Naive B cell (primary cell): ENCODE data around the gene HOMER2. TPM values are rescaled to one million over a fixed set of nuclear protein-coding genes. Genes with fewer than 3 reads are reported as not detected.
"Not testable (repeated sequence)": the region's sequence is repeated elsewhere in the genome, so short reads cannot be mapped to it uniquely, and the experiment has no call there.

ENCODE experiments used
- ATAC-seq, 2 donors: fragments of 150-1000 bp; cut with Tn5 transposase; 2 replicates each; pipeline ENCODE4 v1.10.0; 2021; ENCODE audit warnings: low read depth in 2 of 2, mild to moderate bottlenecking in 2 of 2, moderate library complexity in 2 of 2
- DNase-seq: peaks from one replicate; pipeline ENCODE4 v3.0.0; 2022
- H3K27ac Mint-ChIP-seq, 6 donors: one replicate each; pipeline ENCODE4 v1.8.0; 2020 to 2022; ENCODE audit warnings: mild to moderate bottlenecking in 6 of 6, mixed read lengths in 6 of 6, moderate library complexity in 5 of 6, inconsistent platforms in 2 of 6
- H3K27me3 Mint-ChIP-seq, 3 donors: one replicate each; pipeline ENCODE4 v1.8.0; 2021 to 2022; ENCODE audit warnings: mixed read lengths in 3 of 3, mild to moderate bottlenecking in 1 of 3
- H3K36me3 Mint-ChIP-seq, 2 donors: one replicate each; pipeline ENCODE4 v1.8.0; 2020 to 2022; ENCODE audit warnings: mixed read lengths in 2 of 2, inconsistent platforms in 1 of 2, mild to moderate bottlenecking in 1 of 2
- H3K4me1 Mint-ChIP-seq, 3 donors: one replicate each; pipeline ENCODE4 v1.8.0; 2020 to 2022; ENCODE audit warnings: mixed read lengths in 3 of 3, inconsistent platforms in 1 of 3, mild to moderate bottlenecking in 1 of 3, moderate library complexity in 1 of 3
- H3K4me3 Mint-ChIP-seq, 8 donors: one replicate each; pipeline ENCODE4 v1.8.0; 2020 to 2022; ENCODE audit warnings: mild to moderate bottlenecking in 8 of 8, mixed read lengths in 8 of 8, moderate library complexity in 8 of 8, inconsistent platforms in 2 of 8
- H3K9me3 Mint-ChIP-seq, 7 donors: one replicate each; pipeline ENCODE4 v1.8.0; 2020 to 2022; ENCODE audit warnings: mixed read lengths in 7 of 7, mild to moderate bottlenecking in 5 of 7, inconsistent platforms in 2 of 7, moderate library complexity in 1 of 7
- polyA plus RNA-seq, 6 donors: library from polyadenylated mRNA; unstranded; fragments of 300-500 nt; fragmentation: Illumina TruSeq; gene quantifications; one replicate each; pipeline ENCODE4 v1.2.3, GENCODE V29; 2021; ENCODE audit warnings: low read depth in 6 of 6

HOMER2 gene
- 10 to 100 TPM in 1 of 6 donors, 1 to 10 TPM in 5; 3.0 to 11.6 (median 6.2) TPM for polyA plus RNA-seq

DNA sequence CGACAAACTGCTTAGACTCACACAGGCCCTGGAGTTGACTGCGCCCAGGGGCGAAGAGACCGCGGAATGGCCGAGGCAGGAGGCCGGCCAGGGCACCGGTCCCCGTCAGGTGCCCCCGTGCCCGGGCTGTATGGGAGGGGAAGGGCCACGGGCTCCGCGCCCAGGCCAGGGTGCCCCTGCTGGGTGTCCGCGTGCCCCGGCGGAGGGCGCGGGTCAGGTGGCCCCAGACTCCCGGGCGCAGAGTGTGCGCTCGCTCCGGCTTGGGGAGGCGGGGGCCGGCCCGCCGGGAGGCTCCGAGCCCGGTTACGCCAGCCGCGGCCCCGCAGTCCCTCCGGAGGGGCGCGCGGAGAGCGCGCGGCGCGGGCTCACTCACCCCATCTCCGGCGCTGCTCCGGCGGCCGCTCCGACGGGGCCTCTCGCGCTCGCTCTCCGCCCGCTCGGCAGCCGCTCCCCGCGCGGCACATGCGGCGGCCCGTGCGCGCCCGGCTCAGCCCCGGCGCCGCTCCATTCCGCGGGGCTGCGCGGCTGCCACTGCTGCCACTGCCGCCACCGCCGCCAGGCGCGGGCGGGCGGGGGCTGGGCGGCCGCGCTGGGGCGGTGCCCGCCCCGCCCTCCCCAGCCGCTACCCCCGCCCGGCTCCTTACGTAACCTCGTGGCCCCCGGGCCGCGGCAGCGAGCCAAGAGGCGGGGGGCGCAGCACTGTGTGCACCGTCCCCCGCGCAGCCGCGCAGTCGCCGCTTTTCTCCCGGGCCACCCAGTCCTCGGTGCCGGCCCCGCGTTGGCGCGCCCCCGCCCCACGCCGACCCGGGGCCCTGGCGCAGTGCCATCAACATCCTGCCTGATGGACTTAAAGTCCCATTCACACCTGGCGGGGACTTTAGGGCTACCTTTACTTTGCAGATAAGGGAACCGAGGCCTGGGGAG, at the start of gene HOMER2:
Gene HOMER2 (minus strand): TSS at position 563 of the 924 bp plus-strand sequence. CDS start 185 bp downstream, at position 378.
- Mint-ChIP-seq H3K4me1 (peaks cover 0 to 9% (median 0%) of the 10 kb centered on the region in 3 donors), H3K36me3 (no peaks in the 10 kb centered on the region), H3K27me3 (peaks cover 3 to 8% (median 4%) of the 10 kb centered on the region in 3 donors), H3K27ac (peak within 1 kb of the TSS in 2 of 6 donors; percentile 27 to 49), H3K4me3 (peak within 1 kb of the TSS; percentile 65 to 91 (median 80)), H3K9me3 (peaks cover 0 to 1% (median 0%) of the 10 kb centered on the region in 7 donors)
- ATAC-seq: peak; percentile 70 to 74
- DNase-seq: peak; percentile 12

DNA sequence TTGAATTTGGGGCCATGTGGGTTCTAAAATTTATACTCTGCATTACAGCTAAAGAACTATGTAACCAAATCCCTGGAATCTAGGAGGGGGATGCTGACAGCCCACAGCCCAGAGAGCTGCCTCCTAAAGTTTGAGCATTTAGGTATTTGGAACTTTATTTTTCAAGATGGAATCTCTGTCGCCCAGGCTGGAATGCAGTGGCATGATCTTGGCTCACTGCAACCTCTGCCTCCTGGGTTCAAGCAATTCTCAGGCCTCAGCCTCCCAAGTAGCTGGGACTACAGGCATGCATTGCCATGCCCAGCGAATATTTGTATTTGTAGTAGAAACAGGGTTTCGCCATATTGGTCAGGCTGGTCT, 48.1 kb upstream of the HOMER2 start:
- DNase-seq, H3K36me3 Mint-ChIP-seq, ATAC-seq, H3K9me3 Mint-ChIP-seq, H3K27me3 Mint-ChIP-seq: not testable (repeated sequence)
- H3K4me3 Mint-ChIP-seq: peak overlapping the region in 3 of 8 donors; percentile 54 to 70 (median 63)
- H3K4me1 Mint-ChIP-seq: peaks cover 6 to 13% (median 7%) of the 10 kb centered on the region in 3 donors
- H3K27ac Mint-ChIP-seq: peak overlapping the region in 1 of 6 donors; percentile 60

DNA sequence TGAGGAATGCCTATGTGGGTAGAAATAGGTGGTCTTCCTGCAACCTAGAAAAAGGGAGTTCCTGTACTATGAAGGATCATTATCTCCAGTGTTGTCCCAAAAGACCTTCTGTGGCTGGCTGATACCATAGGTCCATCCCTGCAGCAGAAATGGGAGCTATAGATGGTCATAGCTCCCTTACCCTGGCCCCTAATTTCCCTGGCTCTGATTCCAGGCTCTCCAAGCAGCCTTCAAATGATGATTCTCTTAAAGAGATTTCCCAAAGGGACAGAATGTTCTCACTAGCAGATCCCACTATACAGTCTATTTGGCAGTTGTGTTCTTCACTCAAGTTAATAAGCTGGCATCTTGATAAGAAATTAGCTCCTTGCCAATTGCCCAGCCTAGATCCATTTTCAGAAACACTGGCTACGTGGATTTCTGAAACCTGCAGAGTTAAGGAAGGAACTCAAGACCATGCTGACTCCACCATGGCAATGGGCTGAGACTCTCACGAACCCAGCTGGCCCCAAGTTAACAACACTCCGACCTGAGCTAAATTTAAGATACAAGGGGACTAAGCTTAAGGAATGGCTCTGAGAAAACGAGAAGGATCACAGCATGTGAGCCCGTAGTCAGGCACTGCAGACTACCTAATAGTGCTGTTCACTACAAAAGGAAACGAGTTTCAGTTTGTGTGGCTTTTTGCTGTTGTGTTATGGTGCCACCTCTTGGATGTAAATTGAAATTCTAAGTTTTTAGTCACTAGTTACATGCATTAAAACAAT, 47.6 kb upstream of the HOMER2 start:
- Mint-ChIP-seq H3K4me3 (peak overlapping the region; percentile 51 to 86 (median 67)), H3K36me3 (no peaks in the 10 kb centered on the region), H3K9me3 (no peaks in the 10 kb centered on the region), H3K27me3 (no peaks in the 10 kb centered on the region), H3K4me1 (peaks cover 6 to 13% (median 7%) of the 10 kb centered on the region in 3 donors), H3K27ac (peak overlapping the region; percentile 12 to 87 (median 58))
- DNase-seq (peak; percentile 46), ATAC-seq (peak; percentile 79 to 83)

DNA sequence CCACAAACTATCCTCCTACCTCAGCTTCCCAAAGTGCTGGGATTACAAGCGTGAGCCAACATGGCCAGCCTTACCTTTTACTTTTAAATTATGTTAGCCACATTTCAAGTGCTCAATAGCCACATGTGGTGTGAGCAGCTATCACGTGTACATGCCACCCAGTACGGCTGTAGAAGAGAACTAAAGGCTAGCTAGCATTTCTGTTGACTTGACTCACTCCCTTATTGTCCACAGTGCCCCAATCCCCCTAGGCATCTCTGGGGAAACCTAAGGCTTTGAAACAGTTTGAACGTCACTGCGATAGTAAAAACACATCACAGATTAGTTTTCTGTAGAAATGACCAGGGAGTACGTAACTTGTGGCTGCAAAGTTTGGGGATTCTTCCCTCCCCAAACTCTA, 46.9 kb upstream of the HOMER2 start:
- ATAC-seq (no peak), DNase-seq (no peak)
- Mint-ChIP-seq H3K36me3 (no peaks in the 10 kb centered on the region), H3K4me3 (no peak overlapping the region), H3K27ac (peak overlapping the region in 2 of 6 donors; percentile 60 to 88), H3K4me1 (peaks cover 6 to 13% (median 7%) of the 10 kb centered on the region in 3 donors), H3K9me3 (no peaks in the 10 kb centered on the region), H3K27me3 (no peaks in the 10 kb centered on the region)

DNA sequence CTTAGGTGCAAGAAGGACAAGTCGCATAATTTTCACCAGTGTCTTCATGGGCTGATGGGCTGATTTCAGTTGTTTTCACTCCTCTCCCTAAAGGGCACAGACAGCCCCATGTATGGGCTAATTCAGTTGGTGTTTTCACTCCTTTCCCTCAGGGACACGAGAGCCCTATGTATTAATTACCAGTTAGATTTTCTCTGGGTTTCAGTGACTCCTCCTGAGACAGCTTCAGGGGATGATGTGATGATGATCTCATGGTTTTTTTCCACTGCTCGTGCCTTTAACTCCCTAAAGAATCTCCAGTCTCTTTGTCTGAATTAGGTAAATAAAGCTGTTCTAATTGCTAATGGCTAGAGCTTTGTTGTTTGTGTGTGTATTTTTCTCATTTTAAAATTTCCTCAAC, 43.4 kb upstream of the HOMER2 start:
- H3K4me3 Mint-ChIP-seq: no peak overlapping the region
- H3K4me1 Mint-ChIP-seq: peaks cover 7 to 13% (median 10%) of the 10 kb centered on the region in 3 donors
- H3K9me3 Mint-ChIP-seq: no peaks in the 10 kb centered on the region
- H3K36me3 Mint-ChIP-seq: peaks cover 4 to 8% of the 10 kb centered on the region in 2 donors
- no peak for DNase-seq
- H3K27ac Mint-ChIP-seq: peak overlapping the region in 1 of 6 donors; percentile 10
- no peak for ATAC-seq
- no peaks in the 10 kb centered on the region for H3K27me3 Mint-ChIP-seq

DNA sequence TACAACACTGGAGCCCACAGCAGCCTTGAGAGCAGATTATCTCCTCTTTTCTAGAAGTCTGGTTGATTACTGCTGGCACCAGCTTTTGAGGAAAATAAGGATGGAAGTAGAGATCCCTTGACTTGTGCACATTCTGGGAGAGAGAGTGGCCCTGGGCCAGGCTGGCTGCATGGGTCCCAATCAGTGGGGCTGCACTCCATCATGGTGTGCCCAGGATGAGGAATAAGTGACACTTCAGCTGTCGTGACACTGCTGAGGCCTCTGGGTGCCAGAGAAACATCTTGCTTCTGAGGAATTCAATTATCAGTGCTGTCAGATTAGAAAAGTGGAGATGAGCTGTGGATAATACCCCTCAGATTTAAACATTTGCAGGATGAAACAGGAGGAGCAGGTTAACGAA, 42.6 kb upstream of the HOMER2 start:
- peak overlapping the region in 1 of 6 donors; percentile 57 for H3K27ac Mint-ChIP-seq
- no peak for DNase-seq
- no peaks in the 10 kb centered on the region for H3K9me3 Mint-ChIP-seq
- peaks cover 3 to 7% (median 7%) of the 10 kb centered on the region in 3 donors for H3K4me1 Mint-ChIP-seq
- H3K4me3 Mint-ChIP-seq: no peak overlapping the region
- H3K36me3 Mint-ChIP-seq: peaks cover 8% of the 10 kb centered on the region in 2 donors
- no peaks in the 10 kb centered on the region for H3K27me3 Mint-ChIP-seq
- no peak for ATAC-seq

DNA sequence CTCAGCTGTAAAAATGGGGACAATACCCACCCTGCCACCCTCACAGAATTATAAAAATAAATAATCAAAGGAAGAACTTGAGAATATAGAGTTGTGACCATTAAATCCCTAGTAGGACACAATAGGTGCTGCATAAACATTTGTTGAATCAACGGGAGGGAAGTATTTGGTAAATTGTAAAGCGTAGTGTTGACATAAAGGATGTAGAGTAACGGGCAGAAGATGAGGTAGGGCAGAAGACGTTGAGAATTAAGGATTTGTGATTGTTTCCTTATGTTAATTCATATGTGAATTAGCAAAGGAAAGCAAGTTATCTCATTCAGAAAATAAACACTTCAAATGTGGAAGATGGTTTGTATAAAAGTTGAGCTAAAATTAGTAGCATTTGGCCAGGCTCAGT, 40.6 kb upstream of the HOMER2 start:
- DNase-seq (no peak), ATAC-seq (no peak)
- H3K27me3 Mint-ChIP-seq: no peaks in the 10 kb centered on the region
- peaks cover 8 to 17% of the 10 kb centered on the region in 2 donors for H3K36me3 Mint-ChIP-seq
- peaks cover 0 to 4% (median 0%) of the 10 kb centered on the region in 3 donors for H3K4me1 Mint-ChIP-seq
- no peaks in the 10 kb centered on the region for H3K9me3 Mint-ChIP-seq
- no peak overlapping the region for H3K4me3 Mint-ChIP-seq
- H3K27ac Mint-ChIP-seq: no peak overlapping the region

DNA sequence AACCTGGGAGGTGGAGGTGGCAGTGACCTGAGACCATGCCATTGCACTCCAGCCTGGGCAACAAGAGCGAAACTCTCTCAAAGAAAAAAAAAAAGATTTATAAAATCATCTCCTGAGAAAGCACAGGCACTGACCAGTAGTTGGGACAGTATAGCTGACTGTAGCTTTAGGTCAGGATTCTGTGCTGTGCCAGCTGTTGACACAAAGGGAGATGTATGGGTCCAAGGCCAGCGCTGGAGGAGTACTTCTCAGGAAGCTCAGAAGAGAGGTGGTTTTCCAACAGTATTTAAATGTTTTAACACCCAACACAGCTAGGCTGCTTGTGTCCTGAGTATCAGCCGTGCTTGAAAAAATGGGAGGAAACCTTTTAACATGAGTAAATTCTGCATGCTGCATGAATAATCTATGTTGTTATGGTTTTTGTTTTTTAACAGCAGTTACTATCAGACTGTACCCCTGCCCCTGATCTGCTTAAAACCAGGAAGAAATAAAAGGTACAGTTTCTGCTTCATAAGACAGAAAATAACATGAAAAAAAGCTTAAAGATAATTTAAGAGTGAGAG, 40.0 kb upstream of the HOMER2 start:
- no peak for DNase-seq
- H3K27ac Mint-ChIP-seq: no peak overlapping the region
- no peaks in the 10 kb centered on the region for H3K9me3 Mint-ChIP-seq
- H3K4me3 Mint-ChIP-seq: no peak overlapping the region
- no peak for ATAC-seq
- H3K36me3 Mint-ChIP-seq: peaks cover 8 to 17% of the 10 kb centered on the region in 2 donors
- peaks cover 0 to 4% (median under 1%) of the 10 kb centered on the region in 3 donors for H3K4me1 Mint-ChIP-seq
- no peaks in the 10 kb centered on the region for H3K27me3 Mint-ChIP-seq

DNA sequence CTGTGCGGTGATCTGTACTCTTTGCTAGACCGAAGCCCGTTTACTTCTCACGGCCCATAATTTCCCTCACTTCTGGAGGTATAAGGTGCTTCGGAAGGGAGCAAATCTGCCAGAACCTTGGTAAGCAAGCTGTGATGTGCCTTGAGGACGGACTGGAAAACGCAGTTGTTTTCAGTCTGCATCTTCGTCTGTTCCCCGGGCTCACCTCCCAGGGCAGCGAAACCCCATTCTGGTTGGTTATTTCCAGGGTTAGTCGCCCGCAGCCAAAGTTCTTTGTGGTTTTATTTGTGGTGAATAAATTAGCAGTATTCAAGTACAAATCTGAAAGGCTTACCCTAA, 33.9 kb upstream of the HOMER2 start:
- DNase-seq: no peak
- Mint-ChIP-seq H3K9me3 (no peaks in the 10 kb centered on the region), H3K27ac (peak overlapping the region in 4 of 6 donors; percentile 94 to 96 (median 95)), H3K27me3 (no peaks in the 10 kb centered on the region), H3K36me3 (peaks cover 3 to 14% of the 10 kb centered on the region in 2 donors), H3K4me1 (peaks cover 13 to 27% (median 19%) of the 10 kb centered on the region in 3 donors), H3K4me3 (peak overlapping the region; percentile 94 to 100 (median 98))
- ATAC-seq: peak; percentile 22 to 34

DNA sequence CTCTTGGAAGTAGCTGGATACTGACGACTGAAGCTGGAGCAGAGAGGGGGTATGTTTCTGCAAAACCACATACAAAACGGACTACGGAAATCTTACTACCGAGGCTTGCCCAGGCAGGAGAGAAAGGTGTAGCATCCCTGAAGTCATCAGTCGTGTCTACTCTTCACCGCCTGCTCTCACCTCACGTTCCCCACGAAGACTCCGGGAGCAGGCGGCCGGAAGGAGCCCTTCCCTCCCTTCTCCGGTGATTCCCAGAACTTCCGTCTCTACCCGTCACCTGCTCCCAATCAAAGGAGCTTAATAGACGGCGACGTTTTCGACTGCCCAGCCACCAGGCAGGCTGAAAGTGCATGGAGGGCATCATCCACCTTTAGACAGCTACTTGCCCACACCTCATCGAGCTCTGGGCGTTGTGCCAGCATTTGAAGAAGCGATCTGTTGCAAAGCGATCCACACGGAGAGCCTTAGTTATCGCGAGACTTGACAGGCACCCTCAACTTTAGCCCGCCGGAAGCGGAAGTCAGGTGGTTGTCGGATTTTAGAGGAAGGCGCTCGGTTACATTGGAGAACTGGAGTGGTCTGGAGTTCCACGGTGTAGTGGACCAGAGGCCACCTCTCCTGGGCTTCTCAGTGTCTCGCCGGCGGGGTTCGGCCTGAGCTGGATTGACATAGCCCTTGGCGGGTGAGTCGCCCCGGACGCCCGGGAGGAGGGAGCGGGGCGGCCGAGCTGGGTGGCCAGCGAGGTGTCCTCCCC, 33.3 kb upstream of the HOMER2 start, which contains the start of gene RAMAC:
Gene RAMAC (plus strand): TSS at position 523 of the 754 bp plus-strand sequence. CDS start 2,809 bp downstream, outside the sequence.
- peaks cover 13 to 27% (median 18%) of the 10 kb centered on the region in 3 donors for H3K4me1 Mint-ChIP-seq
- peak within 1 kb of the TSS; percentile 93 to 96 (median 94) for H3K27ac Mint-ChIP-seq
- peak; percentile 93 for DNase-seq
- no peaks in the 10 kb centered on the region for H3K9me3 Mint-ChIP-seq
- ATAC-seq: peak; percentile 96 to 97
- H3K27me3 Mint-ChIP-seq: no peaks in the 10 kb centered on the region
- H3K36me3 Mint-ChIP-seq: peaks cover 0 to 13% of the 10 kb centered on the region in 2 donors
- H3K4me3 Mint-ChIP-seq: peak within 1 kb of the TSS; percentile 94 to 100 (median 98)

DNA sequence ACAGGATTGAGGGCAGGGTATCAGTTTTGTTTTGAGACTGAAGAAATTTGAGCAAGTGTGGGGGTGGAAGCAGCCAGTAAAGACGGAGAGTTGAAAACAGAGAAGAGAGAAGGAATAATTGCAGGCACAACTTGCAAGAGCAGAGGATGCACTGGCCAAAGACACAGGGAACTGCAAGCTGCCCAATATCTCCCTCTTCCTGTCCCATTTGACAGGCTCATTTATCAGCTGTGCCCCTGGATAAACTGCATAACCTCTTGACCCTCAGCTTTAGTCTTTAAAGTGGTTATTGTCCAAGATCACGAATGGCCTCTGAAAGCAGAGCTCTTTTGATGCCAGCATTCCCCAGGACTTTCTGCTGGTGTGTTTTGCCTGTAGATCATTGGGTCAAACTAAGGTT, 28.5 kb upstream of the HOMER2 start:
- Mint-ChIP-seq H3K9me3 (no peaks in the 10 kb centered on the region), H3K4me3 (no peak overlapping the region), H3K27ac (no peak overlapping the region), H3K36me3 (peaks cover 0 to 4% of the 10 kb centered on the region in 2 donors), H3K27me3 (no peaks in the 10 kb centered on the region), H3K4me1 (peaks cover 12 to 14% (median 13%) of the 10 kb centered on the region in 3 donors)
- DNase-seq (no peak), ATAC-seq (no peak)

DNA sequence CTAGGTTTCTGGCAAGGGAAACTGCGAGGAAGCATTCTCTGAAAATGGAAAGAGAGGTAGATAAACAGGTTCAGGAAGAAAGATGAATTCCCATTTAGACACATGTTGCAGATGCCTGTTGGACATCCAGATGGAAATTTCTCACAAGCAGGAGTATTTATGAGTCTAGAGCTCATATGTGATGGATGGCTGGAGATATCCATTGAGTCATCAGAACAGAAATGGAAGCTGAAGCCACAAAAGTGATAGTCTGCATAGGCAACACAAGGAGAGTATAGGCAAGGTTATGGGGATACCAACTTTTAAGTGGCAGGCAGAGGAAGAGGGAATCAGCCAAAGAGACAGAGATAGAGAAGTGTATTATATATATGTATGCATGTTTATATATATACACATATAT, 27.2 kb upstream of the HOMER2 start:
- Mint-ChIP-seq H3K36me3 (peaks cover 0 to 4% of the 10 kb centered on the region in 2 donors), H3K27me3 (no peaks in the 10 kb centered on the region), H3K9me3 (no peaks in the 10 kb centered on the region), H3K4me3 (no peak overlapping the region), H3K27ac (no peak overlapping the region), H3K4me1 (peaks cover under 1 to 2% (median under 1%) of the 10 kb centered on the region in 3 donors)
- ATAC-seq (no peak), DNase-seq (no peak)
